ENCODE measurements around the gene TTC3. TPM values are rescaled to one million over a fixed set of nuclear protein-coding genes. Genes with fewer than 3 reads are reported as not detected.

Gene TTC3
- total RNA-seq, 2 experiments from 2014 or later, result 73.5 to 90.0 TPM

GRCh38 chr21:37082856-37083528 lies 9.9 kb downstream of the TTC3 start:
- Histone ChIP-seq H3K4me3 (ENCODE audit: low read depth, low read length, poor library complexity, severe bottlenecking) (no peak overlapping the region), H3K9me3 (ENCODE audit: low read length) (no peaks in the 10 kb centered on the region), H3K27ac (ENCODE audit: low read depth, low read length, poor library complexity, severe bottlenecking) (no peak overlapping the region), H3K79me2 (ENCODE audit: insufficient read depth, low read depth, low read length) (peaks cover 59% of the 10 kb centered on the region), H2AFZ (ENCODE audit: low read length) (no peak overlapping the region), H3K9me2 (ENCODE audit: insufficient read depth, low read length) (no peaks in the 10 kb centered on the region), H3K4me1 (ENCODE audit: insufficient read depth, low read length, poor library complexity, severe bottlenecking) (peaks cover 10% of the 10 kb centered on the region), H4K20me1 (ENCODE audit: insufficient read depth, low read length) (peaks cover 12% of the 10 kb centered on the region), H3K36me3 (ENCODE audit: insufficient read depth, low read length) (peaks cover 2% of the 10 kb centered on the region; the same call in 1 of the 2 replicates), H3K4me2 (ENCODE audit: low read length) (no peak overlapping the region)
- no TSS peak for BruUV-seq (replicated peaks)
- intact Hi-C loops (cut with micrococcal nuclease; ENCODE audit: unreplicated experiment), result no loop called here
- CTCF ChIA-PET (ENCODE audit: unreplicated experiment), result no interaction called here
- TF ChIP-seq EZH2phosphoT487 (IDR thresholded peaks at IDR 0.05; ENCODE audit: borderline replicate concordance, low read depth, low read length) (no peak), CTCF (conservative IDR thresholded peaks at IDR 0.05; ENCODE audit: low read length) (no peak)
- no peak for DNase-seq (ENCODE audit: low spot score)
- POLR2A ChIA-PET, result interaction anchor here (0.7 kb wide), 2 partner anchors 9 to 12 kb away, joined by 3 read pairs; no protein-coding TSS in a partner anchor

GRCh38 chr21:37085726-37086125 lies 12.7 kb downstream of the TTC3 start:
- Histone ChIP-seq H3K36me3 (ENCODE audit: insufficient read depth, low read length) (peaks cover 27% of the 10 kb centered on the region), H3K9me2 (ENCODE audit: insufficient read depth, low read length) (no peaks in the 10 kb centered on the region), H2AFZ (ENCODE audit: low read length) (no peak overlapping the region), H3K79me2 (ENCODE audit: insufficient read depth, low read depth, low read length) (peaks cover 36% of the 10 kb centered on the region), H3K9me3 (ENCODE audit: low read length) (no peaks in the 10 kb centered on the region), H3K4me1 (ENCODE audit: insufficient read depth, low read length, poor library complexity, severe bottlenecking) (no peaks in the 10 kb centered on the region), H3K4me2 (ENCODE audit: low read length) (no peak overlapping the region), H3K4me3 (ENCODE audit: low read depth, low read length, poor library complexity, severe bottlenecking) (no peak overlapping the region), H3K27ac (ENCODE audit: low read depth, low read length, poor library complexity, severe bottlenecking) (no peak overlapping the region), H4K20me1 (ENCODE audit: insufficient read depth, low read length) (0 out of 2 replicates have a peak, but pooled peaks cover 6% of the 10 kb centered on the region)
- BruUV-seq (replicated peaks), result no TSS peak
- no peak for TF ChIP-seq EZH2phosphoT487 (IDR thresholded peaks at IDR 0.05; ENCODE audit: borderline replicate concordance, low read depth, low read length)
- TF ChIP-seq CTCF (conservative IDR thresholded peaks at IDR 0.05; ENCODE audit: low read length), result no peak
- POLR2A ChIA-PET, result interaction anchor here (0.7 kb wide), 1 partner anchor 41 kb away, joined by 3 read pairs; no protein-coding TSS in a partner anchor
- intact Hi-C loops (cut with micrococcal nuclease; ENCODE audit: unreplicated experiment), result no loop called here
- CTCF ChIA-PET (ENCODE audit: unreplicated experiment), result no interaction called here
- no peak for DNase-seq (ENCODE audit: low spot score)

GRCh38 chr21:37087188-37087587 lies 14.1 kb downstream of the TTC3 start:
- no peak overlapping the region for H3K4me3 ChIP-seq (ENCODE audit: low read depth, low read length, poor library complexity, severe bottlenecking)
- H4K20me1 ChIP-seq (ENCODE audit: insufficient read depth, low read length), result 0 out of 2 replicates have a peak, but pooled peaks cover 6% of the 10 kb centered on the region
- H3K4me1 ChIP-seq (ENCODE audit: insufficient read depth, low read length, poor library complexity, severe bottlenecking), result no peaks in the 10 kb centered on the region
- H2AFZ ChIP-seq (ENCODE audit: low read length), result no peak overlapping the region
- ChIA-PET POLR2A (interaction anchor here (0.6 to 0.8 kb wide), 2 partner anchors 12 to 56 kb away, joined by 3 read pairs; no protein-coding TSS in a partner anchor), CTCF (ENCODE audit: unreplicated experiment) (no interaction called here)
- H3K36me3 ChIP-seq (ENCODE audit: insufficient read depth, low read length), result peaks cover 35% of the 10 kb centered on the region
- H3K9me2 ChIP-seq (ENCODE audit: insufficient read depth, low read length), result no peaks in the 10 kb centered on the region
- peaks cover 24% of the 10 kb centered on the region for H3K79me2 ChIP-seq (ENCODE audit: insufficient read depth, low read depth, low read length)
- no peak overlapping the region for H3K4me2 ChIP-seq (ENCODE audit: low read length)
- TF ChIP-seq CTCF (conservative IDR thresholded peaks at IDR 0.05; ENCODE audit: low read length) (0 out of 2 replicates have a peak, but pooled peaks have one; percentile 8), EZH2phosphoT487 (IDR thresholded peaks at IDR 0.05; ENCODE audit: borderline replicate concordance, low read depth, low read length) (no peak)
- no TSS peak for BruUV-seq (replicated peaks)
- H3K27ac ChIP-seq (ENCODE audit: low read depth, low read length, poor library complexity, severe bottlenecking), result no peak overlapping the region
- no peak for DNase-seq (ENCODE audit: low spot score)
- intact Hi-C loops (cut with micrococcal nuclease; ENCODE audit: unreplicated experiment), result no loop called here
- no peaks in the 10 kb centered on the region for H3K9me3 ChIP-seq (ENCODE audit: low read length)
